Cardiac septum (tissue), 1 donor: ENCODE results near the gene FLACC1. TPM values are rescaled to one million over a fixed set of nuclear protein-coding genes. Genes with fewer than 3 reads are reported as not detected.
"Not testable (repeated sequence)": the region's sequence is repeated elsewhere in the genome, so short reads cannot be mapped to it uniquely, and the experiment has no call there.

Source experiments
- DNase-seq: peaks from one replicate; pipeline ENCODE4 v3.0.0-alpha.2; 2020; ENCODE audit warnings: low spot score
- intact Hi-C: fragments of 100-400 bp; cut with DNase I; formaldehyde crosslinking; loops from one replicate; pipeline ENCODE4 v1.14.0; 2022
- long read RNA-seq: library from polyadenylated mRNA; unstranded; transcript quantifications from one replicate; pipeline ENCODE4 v2.0.0, GENCODE V29; 2021
- total RNA-seq: library from RNA; stranded (reverse); fragmentation: NEBNext Ultra II Directional; extraction: Animal tissue kit (Norgen Biotek cat#: 25700); gene quantifications from one replicate; pipeline ENCODE4 v1.2.1, GENCODE V29; 2021
- donor health status: DM: no; HTN: no; CAD: no.

The FLACC1 gene, protein sequence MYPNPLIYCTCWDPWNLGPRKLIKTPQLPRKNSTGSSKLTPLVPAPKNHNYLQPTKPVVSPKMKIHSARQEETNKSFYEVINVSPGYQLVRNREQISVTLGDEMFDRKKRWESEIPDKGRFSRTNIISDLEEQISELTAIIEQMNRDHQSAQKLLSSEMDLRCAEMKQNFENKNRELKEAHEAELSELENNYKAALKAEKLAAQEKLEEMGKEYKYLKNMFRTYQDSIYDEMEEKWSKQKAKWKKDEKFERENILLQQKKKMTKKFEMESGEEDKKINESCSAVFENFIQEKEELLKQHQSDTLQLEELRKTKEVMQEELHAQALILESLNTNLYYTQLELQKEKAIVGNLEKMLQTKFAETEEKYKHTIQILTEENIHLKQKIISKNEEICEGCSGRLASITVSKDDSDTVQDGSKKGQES
- total RNA-seq: 12.0 TPM
- long read RNA-seq, partial matches to known transcripts: 0 of 2 reads
- long read RNA-seq, other reads (novel, unspliced or antisense): 2 of 2 reads

DNA sequence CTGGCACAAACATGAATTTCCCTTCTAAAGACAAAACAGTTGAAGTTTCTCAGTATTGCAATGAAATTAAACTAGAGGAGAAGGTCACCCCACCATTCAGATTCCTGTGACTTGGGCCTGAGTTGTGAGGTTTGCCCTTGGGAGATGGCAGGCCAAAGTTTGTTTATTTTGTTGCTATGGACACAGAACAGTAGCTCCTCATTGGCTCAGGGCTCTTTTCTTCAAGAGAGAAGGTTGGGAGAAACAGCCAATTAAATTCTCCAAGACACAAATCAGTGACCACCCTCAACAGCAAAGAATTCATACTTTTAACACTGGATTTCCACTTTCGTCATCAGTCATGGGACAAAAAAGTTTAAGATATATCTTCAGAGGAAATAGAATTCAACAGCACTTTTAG, at the start of gene FLACC1:
Gene FLACC1 (minus strand): TSS at position 125 of the 400 bp plus-strand sequence. CDS start 5,941 bp downstream, outside the sequence.
- intact Hi-C loops: no loop called here
- no peak for DNase-seq

DNA sequence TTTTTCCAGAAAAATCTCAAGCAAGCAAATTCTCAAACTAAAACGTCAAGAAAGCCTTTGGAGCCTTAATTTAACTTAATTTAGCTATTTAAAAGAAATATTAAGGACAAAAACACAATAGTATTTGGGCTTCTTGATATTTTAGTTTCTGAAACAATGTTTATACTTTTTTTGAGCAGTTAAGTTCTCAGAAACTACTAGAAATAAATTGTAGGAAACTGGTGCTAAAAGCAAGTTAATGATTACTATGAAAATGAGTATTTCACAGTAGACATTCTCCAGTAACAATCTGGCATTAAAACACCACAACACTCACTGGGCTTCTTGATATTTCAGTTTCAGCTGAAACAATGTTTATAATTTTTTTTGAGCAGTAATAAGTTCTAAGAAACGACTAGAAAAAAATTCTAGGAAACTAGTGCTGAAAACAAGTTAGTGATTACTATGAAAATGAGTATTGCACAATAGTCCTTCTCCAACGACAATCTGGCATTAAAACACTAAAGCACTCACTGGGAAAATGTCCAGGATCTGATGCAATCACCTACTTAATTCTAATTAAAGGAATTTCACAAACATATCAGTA, 49.0 kb upstream of the FLACC1 start:
- no peak for DNase-seq
- intact Hi-C loops: no loop called here

GRCh38 chr2:201404699-201405280, 47.6 kb upstream of the FLACC1 start:
- no peak for DNase-seq
- intact Hi-C loops: loop anchor here (2.0 kb wide), 1 partner anchor 46 kb away; the partner anchor contains the start of genes STRADB and TRAK2

DNA sequence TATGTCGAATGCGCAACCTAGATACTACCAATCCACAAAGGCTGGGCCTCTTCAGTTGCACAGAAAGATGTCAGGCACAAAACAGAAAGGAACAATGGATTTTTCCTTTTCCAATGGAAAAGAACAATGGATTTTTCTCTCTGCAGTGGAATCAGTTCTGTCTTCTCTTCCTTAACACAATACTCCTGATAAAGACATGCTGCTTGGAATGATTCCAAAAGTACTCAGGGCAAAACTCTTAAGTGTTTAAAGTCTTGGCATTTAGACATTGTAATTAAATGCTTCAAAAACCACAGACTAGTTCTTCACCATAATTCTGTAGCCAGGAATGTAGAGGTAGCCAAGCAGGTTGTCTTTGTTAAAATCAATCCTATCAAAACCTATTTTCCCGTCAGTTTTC, 46.7 kb upstream of the FLACC1 start:
- intact Hi-C loops: loop anchor here (2.0 kb wide), 1 partner anchor 47 kb away; the partner anchor contains the start of genes STRADB and TRAK2
- DNase-seq: no peak

- DNase-seq: no peak
- intact Hi-C loops: no loop called here
Observed at GRCh38 chr2:201402651-201403562, 45.8 kb upstream of the FLACC1 start.

GRCh38 chr2:201401815-201402214, 44.7 kb upstream of the FLACC1 start:
- intact Hi-C loops: no loop called here
- no peak for DNase-seq

- DNase-seq: no peak
- intact Hi-C loops: no loop called here
Observed at GRCh38 chr2:201396595-201396994, 39.5 kb upstream of the FLACC1 start.

GRCh38 chr2:201383136-201383535, 26.0 kb upstream of the FLACC1 start:
- DNase-seq: no peak
- intact Hi-C loops: no loop called here

GRCh38 chr2:201378496-201379397, 21.6 kb upstream of the FLACC1 start:
- DNase-seq: no peak
- intact Hi-C loops: no loop called here

DNA sequence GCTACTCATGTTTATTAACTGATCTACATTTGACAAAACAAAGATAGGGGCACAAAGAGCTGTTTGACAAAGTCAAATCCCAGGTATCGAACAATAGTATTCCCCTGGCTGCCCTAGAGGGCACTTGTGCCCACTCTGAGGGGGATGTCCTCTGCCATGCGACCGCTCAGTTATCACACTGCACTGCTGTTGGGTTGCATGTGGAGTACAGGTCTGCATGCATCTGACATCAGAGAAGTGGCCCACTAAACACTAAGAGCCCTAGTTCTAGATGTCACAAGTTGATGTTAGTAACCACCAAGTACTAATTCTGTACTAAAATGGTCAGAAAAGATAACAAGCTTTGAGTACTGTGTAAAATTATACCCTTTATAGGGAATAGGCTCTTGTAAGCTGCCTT, 20.1 kb upstream of the FLACC1 start:
- DNase-seq: no peak
- intact Hi-C loops: no loop called here

DNA sequence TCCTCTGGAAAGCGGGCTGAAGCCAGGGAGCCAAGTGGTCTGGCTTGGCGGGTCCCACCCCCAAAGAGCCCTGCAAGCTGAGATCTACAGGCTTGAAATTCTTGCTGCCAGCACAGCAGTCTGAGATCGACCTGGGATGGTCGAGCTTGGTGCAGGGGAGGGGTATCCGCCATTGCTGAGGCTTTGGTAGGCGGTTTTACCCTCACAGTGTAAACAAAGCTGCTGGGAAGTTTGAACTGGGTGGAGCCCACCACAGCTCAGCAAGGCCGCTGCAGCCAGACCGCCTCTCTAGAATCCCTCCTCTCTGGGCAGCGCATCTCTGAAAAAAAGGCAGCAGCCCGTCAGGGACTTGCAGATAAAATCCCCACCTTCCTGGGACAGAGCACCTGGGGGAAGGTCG, 12.6 kb upstream of the FLACC1 start:
- no peak for DNase-seq
- intact Hi-C loops: loop anchor here (10.0 kb wide), 1 partner anchor 255 kb away; no protein-coding TSS in a partner anchor

- not testable (repeated sequence) for DNase-seq
- intact Hi-C loops: loop anchor here (10.0 kb wide), 1 partner anchor 255 kb away; no protein-coding TSS in a partner anchor
Observed at GRCh38 chr2:201369318-201369717, 12.2 kb upstream of the FLACC1 start.

- no peak for DNase-seq
- intact Hi-C loops: loop anchor here (10.0 kb wide), 1 partner anchor 259 kb away; no protein-coding TSS in a partner anchor
Observed at GRCh38 chr2:201366146-201366545, 9.0 kb upstream of the FLACC1 start.

- intact Hi-C loops: loop anchor here (2.0 to 10.0 kb wide), 2 partner anchors 127 to 261 kb away; no protein-coding TSS in a partner anchor
Observed at GRCh38 chr2:201363857-201364560, 6.9 kb upstream of the FLACC1 start.

GRCh38 chr2:201362396-201362795, 5.3 kb upstream of the FLACC1 start:
- intact Hi-C loops: loop anchor here (10.0 kb wide), 1 partner anchor 262 kb away; no protein-coding TSS in a partner anchor
- DNase-seq: no peak

More at GRCh38 chr2:201363857-201364560, 6.9 kb upstream of the FLACC1 start:
- DNase-seq: no peak

DNA sequence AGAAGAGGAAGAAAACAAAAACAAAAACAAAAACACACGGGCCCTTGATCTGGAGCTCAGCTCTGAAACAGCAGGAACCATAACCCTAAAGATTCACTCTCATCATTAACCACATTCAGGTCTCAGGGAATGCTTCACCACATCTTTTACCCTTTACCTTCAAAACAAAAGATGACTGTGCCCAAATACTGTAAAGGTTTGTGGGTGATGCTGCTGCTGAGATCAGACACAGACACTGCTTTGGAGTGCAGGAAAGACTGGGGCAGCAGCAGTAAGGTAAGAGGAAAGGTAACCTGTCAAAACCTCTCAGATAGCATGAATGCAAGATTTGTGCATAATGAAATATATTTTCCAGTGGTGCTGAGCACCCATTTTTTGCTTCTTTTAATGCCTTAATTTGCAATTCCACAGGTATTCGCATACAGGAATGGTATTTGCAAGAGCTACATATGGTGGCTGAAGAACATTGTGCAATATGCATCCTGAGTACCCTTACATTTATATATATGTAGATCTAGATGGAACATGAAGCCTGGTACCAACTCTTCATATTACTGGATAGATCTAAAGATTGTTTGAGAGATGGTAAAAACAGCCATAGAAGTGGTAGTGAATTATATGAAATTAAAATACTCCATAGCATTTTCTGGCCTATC, 4.1 kb upstream of the FLACC1 start:
- DNase-seq: no peak
- intact Hi-C loops: loop anchor here (10.0 kb wide), 1 partner anchor 264 kb away; no protein-coding TSS in a partner anchor

GRCh38 chr2:201360256-201360655, 3.1 kb upstream of the FLACC1 start:
- DNase-seq: no peak
- intact Hi-C loops: loop anchor here (10.0 kb wide), 1 partner anchor 265 kb away; no protein-coding TSS in a partner anchor
